NCI-H1930 (cell line): Measurements from ENCODE around the gene SFI1.
"Not testable (repeated sequence)": the region's sequence is repeated elsewhere in the genome, so short reads cannot be mapped to it uniquely, and the experiment has no call there.

Experiments used
- DNase-seq, 2 experiments: peaks; one replicate each; lab custom pipeline; 2025; lab: John Stamatoyannopoulos, UW

SFI1 gene

DNA sequence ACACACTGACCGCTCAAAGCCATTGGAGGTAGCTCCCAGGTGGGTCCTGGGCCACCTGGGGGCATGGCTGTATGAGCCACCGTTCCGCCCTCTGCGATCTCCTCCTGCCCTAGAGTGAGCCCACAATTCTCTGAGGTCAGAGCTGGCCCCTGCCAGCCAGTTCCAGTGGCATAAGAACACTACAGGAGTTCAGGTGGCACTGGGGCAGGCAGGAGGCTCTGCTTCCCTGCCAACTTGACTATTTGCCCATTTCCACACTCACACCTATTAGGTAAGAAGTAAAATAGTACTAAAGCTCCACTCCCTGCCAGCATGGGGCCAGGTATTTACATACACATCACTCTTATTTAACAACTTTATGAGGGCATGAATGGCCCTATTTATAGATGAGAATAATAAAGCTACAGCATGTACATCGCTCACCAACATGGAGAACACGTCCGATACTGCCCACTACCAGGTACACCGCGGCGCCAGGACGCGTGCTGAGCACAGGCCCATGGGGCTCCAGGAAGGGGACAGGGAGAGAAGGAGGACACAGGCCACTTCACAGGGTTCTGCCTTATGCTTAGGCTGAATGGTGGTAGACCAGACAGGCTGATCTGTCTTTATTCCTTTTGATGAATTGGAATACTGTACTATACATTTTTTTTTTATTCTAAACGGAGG is 139.4 kb downstream of the SFI1 start:
- DNase-seq = no peak

GRCh38 chr22:31637447-31637890 is 141.1 kb downstream of the SFI1 start:
- DNase-seq = no peak

DNA sequence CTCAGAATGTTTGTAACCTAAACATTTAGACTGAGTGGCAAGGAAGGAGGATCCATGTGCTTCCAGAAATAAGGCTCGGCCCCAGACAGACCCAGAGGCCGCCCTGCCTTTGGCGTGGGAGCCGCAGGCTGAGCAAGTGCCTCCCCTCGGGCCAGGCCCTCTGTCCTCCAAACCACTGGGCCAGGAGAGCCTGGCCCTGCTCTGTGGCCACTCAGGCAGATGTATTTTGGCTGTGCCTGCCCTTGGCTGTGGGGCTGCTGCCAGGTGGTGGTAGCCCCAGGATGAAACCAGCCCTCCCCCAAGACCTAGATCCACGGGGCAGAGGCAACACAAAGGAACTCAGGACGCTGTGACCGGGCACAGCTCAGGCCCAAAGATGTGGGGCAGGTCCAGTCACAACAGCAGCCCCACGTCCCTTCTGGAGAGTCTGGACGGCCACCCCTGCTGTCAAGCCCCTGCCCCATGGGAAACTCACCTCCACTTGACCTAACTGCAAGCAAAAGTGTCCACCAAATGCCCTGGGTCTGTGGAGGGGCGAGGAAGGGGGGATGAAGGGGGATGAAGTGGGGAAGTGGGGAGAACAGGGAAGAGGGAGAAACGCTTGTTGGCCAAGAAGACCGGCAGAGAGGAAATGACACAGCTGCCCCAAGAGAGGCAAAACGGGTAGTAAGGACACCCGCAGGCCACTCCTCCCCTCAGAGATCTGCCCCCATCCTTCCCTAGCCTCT is 141.7 kb downstream of the SFI1 start:
- no peak for DNase-seq

- no peak for DNase-seq
Measured at GRCh38 chr22:31639436-31640039, 143.2 kb downstream of the SFI1 start.

GRCh38 chr22:31646186-31647019 is 150.1 kb downstream of the SFI1 start:
- no peak for DNase-seq

DNA sequence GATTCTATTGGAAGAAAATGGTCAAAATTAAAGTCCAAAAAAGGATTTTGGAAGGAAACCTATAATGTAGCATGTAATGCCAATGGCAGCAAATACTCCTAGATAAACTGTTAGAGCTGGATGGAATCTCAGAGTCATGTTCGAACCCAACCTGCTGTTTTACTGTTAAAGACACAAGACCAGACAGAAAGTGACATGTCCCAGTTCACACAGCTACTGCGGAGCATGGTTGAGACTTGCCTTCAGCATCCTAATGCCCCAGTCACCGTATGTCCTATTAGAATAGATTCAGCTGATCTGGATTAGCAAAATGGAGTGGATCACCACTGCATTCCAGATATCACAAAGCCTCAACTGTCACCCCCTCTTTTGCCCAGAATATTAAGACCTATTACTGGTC is 150.7 kb downstream of the SFI1 start:
- no peak for DNase-seq

DNA sequence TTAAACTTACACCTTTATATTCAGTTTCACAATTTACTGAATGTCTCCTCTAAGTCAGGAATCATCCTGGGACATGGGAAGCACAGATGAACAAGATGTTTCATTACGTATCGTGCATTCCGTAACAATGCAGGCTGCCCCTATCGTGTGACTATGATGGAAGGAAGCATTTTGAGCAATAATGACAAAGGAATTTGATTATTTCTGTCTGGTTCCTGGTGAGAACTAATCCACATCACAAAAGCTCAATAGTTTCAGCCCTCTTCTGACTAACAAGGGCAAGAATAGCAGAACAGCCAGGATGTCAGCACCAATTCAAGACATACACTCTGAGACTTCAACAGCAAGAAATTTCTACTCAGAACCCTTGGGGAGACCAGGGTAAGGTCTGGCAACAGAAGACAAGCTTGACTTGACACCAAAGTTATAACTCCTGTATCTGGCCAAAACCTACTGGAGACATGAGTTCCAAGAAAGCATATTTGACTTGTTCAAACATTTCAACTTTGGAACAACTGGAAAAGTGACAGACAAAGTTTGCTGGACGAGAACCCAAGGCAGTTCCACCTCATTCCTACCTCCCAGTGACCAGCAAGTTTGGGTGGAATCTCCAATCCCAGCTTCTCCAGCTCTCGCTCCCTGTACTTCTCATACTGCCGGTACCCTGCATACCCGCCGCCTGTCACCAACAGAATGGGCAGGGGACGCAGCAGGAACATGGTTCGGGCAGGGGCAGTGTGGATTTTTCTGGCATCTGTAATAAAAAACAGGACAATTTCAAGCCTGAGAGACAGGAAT is 151.4 kb downstream of the SFI1 start:
- DNase-seq = no peak

DNA sequence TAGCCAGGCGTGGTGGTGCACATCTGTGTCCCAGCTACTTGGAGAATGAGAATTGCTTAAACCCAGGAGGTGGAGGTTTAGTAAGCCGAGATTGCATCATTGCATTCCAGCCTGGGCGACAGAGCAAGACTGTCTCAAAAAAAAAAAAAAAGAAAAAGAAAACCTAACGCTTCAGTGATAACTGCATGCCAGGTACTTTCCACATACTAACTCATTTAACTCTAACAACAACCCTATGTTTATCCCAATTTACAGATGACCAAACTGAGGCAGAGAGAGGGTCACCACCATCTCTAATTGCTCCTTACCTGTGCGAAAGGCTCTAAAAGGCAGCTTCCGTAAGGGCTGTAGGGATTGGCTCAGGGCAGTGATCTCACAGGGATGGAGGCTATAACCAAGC is 154.1 kb downstream of the SFI1 start:
- DNase-seq = no peak

DNA sequence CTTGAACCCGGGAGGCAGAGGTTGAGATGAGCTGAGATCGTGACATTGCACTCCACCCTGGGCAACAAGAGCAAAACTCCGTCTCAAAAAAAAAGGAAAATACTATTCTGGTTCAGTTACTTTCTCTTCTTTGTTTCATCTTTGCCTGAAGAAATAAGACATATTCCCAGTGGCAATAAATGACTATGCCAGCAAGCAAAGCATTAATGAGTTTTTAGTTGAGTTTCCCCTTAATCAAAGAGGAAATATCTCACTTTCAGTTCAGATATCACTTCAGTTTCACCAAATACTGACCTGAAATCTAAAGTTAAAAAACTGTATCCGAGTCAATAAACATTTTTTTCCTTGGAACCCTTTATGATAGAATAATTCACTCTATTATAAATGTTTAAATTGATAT is 155.3 kb downstream of the SFI1 start:
- DNase-seq = no peak

- no peak for DNase-seq
Measured at GRCh38 chr22:31652088-31652487, 155.8 kb downstream of the SFI1 start.

DNA sequence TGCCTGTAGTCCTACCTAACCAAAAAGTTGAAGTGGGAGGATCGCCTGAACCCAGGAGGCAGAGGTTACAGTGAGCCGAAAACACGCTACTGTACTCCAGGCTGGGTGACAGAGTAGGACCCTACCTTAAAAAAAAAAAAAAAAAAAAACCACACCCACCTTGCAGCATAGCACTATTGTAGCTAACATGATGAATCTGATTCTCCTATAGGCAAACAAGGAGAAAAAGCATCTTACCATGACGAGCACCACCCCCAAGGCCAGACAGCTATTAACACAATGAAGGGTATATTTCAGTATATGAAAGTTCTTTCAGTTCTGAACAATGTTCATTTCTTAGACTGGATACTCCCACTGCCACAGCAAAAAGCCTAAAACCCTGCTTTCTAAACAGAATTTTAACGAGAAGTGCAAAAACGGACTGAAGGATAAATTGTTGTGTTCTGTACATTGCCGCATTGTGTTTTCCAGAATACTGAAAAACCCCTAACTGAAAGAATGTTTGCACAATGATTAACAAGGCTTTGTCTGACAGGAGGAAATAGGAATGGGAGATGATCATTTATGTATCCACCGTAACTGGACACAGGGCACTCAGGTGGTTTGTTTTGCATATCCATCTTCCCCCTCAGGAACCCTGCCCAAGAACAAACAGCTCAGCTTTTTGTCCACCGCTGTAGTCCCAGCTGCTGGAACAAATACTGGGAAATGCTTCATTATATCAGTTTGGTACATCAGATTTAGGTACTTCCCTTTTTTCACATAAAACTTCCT is 156.8 kb downstream of the SFI1 start:
- no peak for DNase-seq

DNA sequence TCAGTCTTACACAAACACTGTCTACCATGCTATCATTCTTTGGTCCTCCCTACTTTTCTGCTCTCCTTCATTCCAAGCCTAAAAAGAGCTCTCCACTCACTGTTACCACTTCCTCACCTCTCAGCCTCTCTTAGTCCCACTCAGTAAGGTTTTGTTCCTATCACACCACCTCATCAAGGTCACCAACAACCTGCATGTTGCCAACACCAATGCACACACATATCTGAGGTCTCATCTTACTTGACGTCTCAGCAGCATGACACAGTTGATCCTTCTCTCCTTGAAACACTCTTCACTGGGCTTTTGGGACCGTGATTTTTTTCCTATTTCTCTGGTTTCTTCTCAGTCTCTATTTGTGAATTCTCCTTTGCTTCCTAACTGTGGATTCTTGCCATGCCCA is 157.6 kb downstream of the SFI1 start:
- DNase-seq = no peak

DNA sequence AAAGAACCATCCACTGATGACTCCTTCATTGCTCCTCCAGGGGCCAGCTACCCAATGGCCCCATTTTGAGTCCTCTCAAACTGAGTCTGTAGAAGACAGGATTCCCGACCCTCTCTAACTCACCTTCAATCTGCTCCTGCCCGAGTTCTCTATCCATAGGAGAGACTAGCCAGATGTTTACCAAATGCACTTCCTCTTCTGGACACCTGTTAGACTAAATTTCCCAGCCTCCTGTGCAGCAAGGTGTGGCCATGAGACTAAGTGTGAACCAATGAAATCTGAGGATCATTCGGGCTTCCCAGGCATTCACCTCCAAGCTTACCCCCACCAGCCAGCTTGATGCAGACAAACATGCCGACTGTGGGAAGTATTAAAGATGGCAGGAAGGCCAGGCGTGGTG is 158.1 kb downstream of the SFI1 start:
- DNase-seq = no peak

- no peak for DNase-seq
Measured at GRCh38 chr22:31659246-31659645, 162.9 kb downstream of the SFI1 start.

DNA sequence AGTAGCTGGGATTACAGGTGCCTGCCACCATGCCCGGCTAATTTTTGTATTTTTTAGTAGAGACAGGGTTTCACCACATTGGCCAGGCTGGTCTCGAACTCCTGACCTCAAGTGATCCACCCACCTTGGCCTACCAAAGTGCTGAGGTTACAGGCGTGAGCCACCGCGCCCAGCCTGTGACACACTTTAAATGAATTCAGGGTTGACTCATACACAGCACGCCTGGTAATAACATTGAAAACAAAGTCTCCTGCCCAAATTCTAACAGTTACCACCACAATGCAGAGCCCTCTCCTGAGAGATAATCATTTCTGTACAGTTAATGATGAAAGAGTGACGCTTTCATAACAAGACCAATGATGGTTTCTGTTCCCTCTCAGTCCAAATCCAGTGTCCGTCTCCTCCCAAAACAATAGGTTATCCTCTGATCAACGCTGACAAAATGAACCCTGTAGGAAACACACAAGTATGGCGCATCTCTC is 164.6 kb downstream of the SFI1 start:
- DNase-seq = not testable (repeated sequence)

GRCh38 chr22:31661851-31662667 is 165.7 kb downstream of the SFI1 start, which contains the start of gene PISD:
Gene PISD, minus strand, starts transcription at chr22:31662215. Its CDS starts 7 bp downstream, at chr22:31662208.
- DNase-seq = peak; percentile 94 to 98

DNA sequence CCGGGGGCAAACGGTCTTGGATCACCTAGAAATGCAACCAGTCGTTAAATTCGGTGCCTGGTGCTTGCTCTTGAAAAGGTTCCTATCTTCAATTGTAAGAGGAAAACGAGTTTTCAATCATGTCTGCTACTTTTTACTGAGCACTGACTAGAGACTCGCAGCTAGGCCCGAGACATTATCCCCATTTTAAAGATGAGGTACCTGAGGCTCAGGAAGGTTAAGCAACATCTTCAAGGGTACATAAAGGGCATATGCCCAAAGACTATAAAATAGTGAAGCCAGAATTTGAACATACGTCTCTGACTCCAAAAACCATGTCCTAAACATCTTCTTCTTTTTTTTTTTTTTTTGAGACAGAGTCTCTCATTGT is 166.3 kb downstream of the SFI1 start:
- DNase-seq = no peak
